MCF 10A (cell line): ENCODE results near the gene OR2D2. TPM values are rescaled to one million over a fixed set of nuclear protein-coding genes. Genes with fewer than 3 reads are reported as not detected.

Experiments used
- BruUV-seq: library from RNA; stranded (reverse); fragments of 400-500 nt; replicated peaks from 2 replicates; lab custom pipeline; 2021; lab: Mats Ljungman, UMichigan
- CTCF ChIA-PET: fragments of 300-600 bp; sonication (Branson Sonifier 250); formaldehyde crosslinking; extraction: SDS; loops from one replicate; lab custom pipeline; 2021; ENCODE audit warnings: antibody characterized with exemption, inconsistent platforms; lab: Yijun Ruan, JAX
- POLR2A ChIA-PET: fragments of 300-600, 350-650 bp; sonication (Branson Sonifier 250); formaldehyde crosslinking; extraction: SDS; loops from one replicate; lab custom pipeline; 2020; ENCODE audit warnings: antibody characterized with exemption, inconsistent platforms; lab: Yijun Ruan, JAX
- DNase-seq: peaks from one replicate; pipeline ENCODE4 v3.0.0-alpha.2; 2018; ENCODE audit not compliant: unreplicated experiment
- H3K27ac Mint-ChIP-seq: one replicate; pipeline ENCODE4 v1.8.0; 2022; ENCODE audit warnings: mild to moderate bottlenecking, low read depth, mixed read lengths; ENCODE audit not compliant: unreplicated experiment
- H3K27me3 Mint-ChIP-seq: one replicate; pipeline ENCODE4 v1.8.0; 2022; ENCODE audit warnings: mixed read lengths; ENCODE audit not compliant: insufficient read depth, unreplicated experiment
- H3K36me3 Mint-ChIP-seq: one replicate; pipeline ENCODE4 v1.8.0; 2022; ENCODE audit warnings: mild to moderate bottlenecking, moderate library complexity, mixed read lengths; ENCODE audit not compliant: insufficient read depth, unreplicated experiment
- H3K4me1 Mint-ChIP-seq: one replicate; pipeline ENCODE4 v1.8.0; 2022; ENCODE audit warnings: mixed read lengths; ENCODE audit not compliant: insufficient read depth, unreplicated experiment
- H3K4me3 Mint-ChIP-seq: one replicate; pipeline ENCODE4 v1.8.0; 2022; ENCODE audit warnings: mild to moderate bottlenecking, moderate library complexity, mixed read lengths; ENCODE audit not compliant: unreplicated experiment
- H3K9me3 Mint-ChIP-seq: one replicate; pipeline ENCODE4 v1.8.0; 2022; ENCODE audit warnings: mixed read lengths; ENCODE audit not compliant: unreplicated experiment
- CTCF ChIP-seq: fragments of 200-600 bp; IDR thresholded peaks from one replicate; pipeline ENCODE4 v1.8.0; 2022; ENCODE audit warnings: antibody characterized with exemption, mild to moderate bottlenecking; ENCODE audit not compliant: unreplicated experiment
- intact Hi-C: fragments of 100-400 bp; cut with micrococcal nuclease; formaldehyde crosslinking; loops from 2 replicates; pipeline ENCODE4 v1.14.1; 2022
- total RNA-seq: library from RNA; stranded (reverse); gene quantifications from 2 replicates; pipeline ENCODE4 v1.2.3, GENCODE V29; 2022

Gene OR2D2
- total RNA-seq, 1 experiment from 2014 or later: 0.56 TPM

GRCh38 chr11:6850526-6850925 lies 41.8 kb downstream of the OR2D2 start:
- H3K27ac Mint-ChIP-seq: no peak overlapping the region
- POLR2A ChIA-PET: no interaction called here
- H3K4me1 Mint-ChIP-seq: no peaks in the 10 kb centered on the region
- peaks cover 12% of the 10 kb centered on the region for H3K9me3 Mint-ChIP-seq
- intact Hi-C loops: no loop called here
- no peak for TF ChIP-seq CTCF
- H3K4me3 Mint-ChIP-seq: no peak overlapping the region
- H3K27me3 Mint-ChIP-seq: no peaks in the 10 kb centered on the region
- BruUV-seq: no TSS peak
- CTCF ChIA-PET: interaction anchor here (1.4 kb wide), 1 partner anchor 11 kb away, joined by 3 read pairs; no protein-coding TSS in a partner anchor
- DNase-seq: no peak
- no peaks in the 10 kb centered on the region for H3K36me3 Mint-ChIP-seq

- Mint-ChIP-seq H3K4me3 (no peak within 1 kb of the TSS), H3K27me3 (no peaks in the 10 kb centered on the region), H3K36me3 (no peaks in the 10 kb centered on the region), H3K27ac (no peak within 1 kb of the TSS), H3K9me3 (peaks cover 9% of the 10 kb centered on the region), H3K4me1 (no peaks in the 10 kb centered on the region)
- BruUV-seq: no TSS peak
- POLR2A ChIA-PET: no interaction called here
- CTCF ChIA-PET: interaction anchor here (1.2 to 1.8 kb wide), 2 partner anchors 33 to 40 kb away, joined by 4 read pairs; no protein-coding TSS in a partner anchor
- TF ChIP-seq CTCF: no peak
- DNase-seq: no peak
- intact Hi-C loops: no loop called here
Measured at GRCh38 chr11:6845383-6845782, 46.9 kb downstream of the OR2D2 start, which contains the start of gene OR10A5. OR10A5 (plus strand) TSS chr11:6845683; CDS start chr11:6845683, 0 bp downstream.

GRCh38 chr11:6844356-6844755 lies 47.9 kb downstream of the OR2D2 start:
- peak; percentile 9 for DNase-seq
- BruUV-seq: no TSS peak
- Mint-ChIP-seq H3K27ac (no peak overlapping the region), H3K4me1 (no peaks in the 10 kb centered on the region), H3K9me3 (peaks cover 8% of the 10 kb centered on the region), H3K27me3 (no peaks in the 10 kb centered on the region), H3K4me3 (no peak overlapping the region), H3K36me3 (no peaks in the 10 kb centered on the region)
- POLR2A ChIA-PET: no interaction called here
- CTCF ChIA-PET: interaction anchor here (0.6 kb wide), 1 partner anchor 826 kb away, joined by 4 read pairs; no protein-coding TSS in a partner anchor
- no peak for TF ChIP-seq CTCF
- intact Hi-C loops: no loop called here

GRCh38 chr11:6843670-6844069 lies 48.6 kb downstream of the OR2D2 start:
- no peak for TF ChIP-seq CTCF
- no peak for DNase-seq
- intact Hi-C loops: no loop called here
- H3K9me3 Mint-ChIP-seq: peaks cover 8% of the 10 kb centered on the region
- no peaks in the 10 kb centered on the region for H3K4me1 Mint-ChIP-seq
- H3K36me3 Mint-ChIP-seq: no peaks in the 10 kb centered on the region
- H3K27me3 Mint-ChIP-seq: no peaks in the 10 kb centered on the region
- CTCF ChIA-PET: interaction anchor here (0.6 kb wide), 1 partner anchor 826 kb away, joined by 4 read pairs; no protein-coding TSS in a partner anchor
- POLR2A ChIA-PET: no interaction called here
- H3K4me3 Mint-ChIP-seq: no peak overlapping the region
- BruUV-seq: no TSS peak
- no peak overlapping the region for H3K27ac Mint-ChIP-seq
